H1 (cell line): ENCODE measurements around the gene KAZALD1. TPM values are rescaled to one million over a fixed set of nuclear protein-coding genes. Genes with fewer than 3 reads are reported as not detected.

Experiments
- CTCF ChIA-PET: fragments of 300-600 bp; sonication (Branson Sonifier 250); formaldehyde crosslinking; loops from one replicate; lab custom pipeline; 2021; ENCODE audit not compliant: partially characterized antibody; lab: Charles Lee
- POLR2A ChIA-PET: fragments of 300-600 bp; sonication (Branson Sonifier 250); formaldehyde crosslinking; loops from one replicate; lab custom pipeline; 2021; ENCODE audit warnings: inconsistent platforms; ENCODE audit not compliant: partially characterized antibody; lab: Charles Lee
- DNase-seq, 2 experiments: peaks; one replicate each; pipeline versions ENCODE4 v3.0.0 to v3.0.0-alpha.2; 2010 to 2022; ENCODE audit warnings: low spot score in 2 of 2, low read depth in 1 of 2, mixed read lengths in 1 of 2
- FAIRE-seq: peaks from 2 replicates; lab custom pipeline; 2011; peaks lifted over from hg19 to GRCh38; lab: Jason Lieb, UNC
- H2AFZ ChIP-seq: 2 replicates; pipeline ENCODE4 v1.8.1; 2012; ENCODE audit warnings: low read length, inconsistent platforms
- H2AK5ac ChIP-seq: 2 replicates; pipeline ENCODE4 v1.6.1; 2013; ENCODE audit warnings: low read depth, low read length
- H2BK120ac ChIP-seq: replicated peaks from 2 replicates; pipeline ENCODE3; 2013; ENCODE audit warnings: low read depth, low read length, inconsistent platforms
- H2BK12ac ChIP-seq: 2 replicates; pipeline ENCODE4 v1.6.1; 2013; ENCODE audit warnings: low read depth, low read length
- H2BK15ac ChIP-seq: 2 replicates; pipeline ENCODE4 v1.6.1; 2013; ENCODE audit warnings: low read length
- H2BK20ac ChIP-seq: 2 replicates; pipeline ENCODE4 v1.6.1; 2013; ENCODE audit warnings: low read length
- H2BK5ac ChIP-seq: 2 replicates; pipeline ENCODE4 v1.6.1; 2013; ENCODE audit warnings: low read depth, low read length
- H3K14ac ChIP-seq: 2 replicates; pipeline ENCODE4 v1.6.1; 2013; ENCODE audit warnings: inconsistent platforms; ENCODE audit not compliant: insufficient read length
- H3K18ac ChIP-seq: 2 replicates; pipeline ENCODE4 v1.6.1; 2013; ENCODE audit warnings: low read length; ENCODE audit errors: extremely low read depth
- H3K23ac ChIP-seq: 2 replicates; pipeline ENCODE4 v1.6.1; 2013; ENCODE audit warnings: inconsistent platforms; ENCODE audit not compliant: insufficient read length
- H3K23me2 ChIP-seq: 2 replicates; pipeline ENCODE4 v1.6.1; 2013; ENCODE audit warnings: low read depth, low read length
- H3K27ac ChIP-seq: 2 replicates; pipeline ENCODE4 v1.6.1; 2011; ENCODE audit warnings: low read depth, low read length, inconsistent platforms
- H3K27me3 ChIP-seq, 4 experiments: replicated peaks in 1 of 4; 1 replicate in 1 of 4; 2 replicates in 3 of 4; pipeline versions ENCODE4 v1.6.1 to v1.8.1; 2011 to 2013; ENCODE audit warnings: low read length in 3 of 4, mild to moderate bottlenecking in 3 of 4, inconsistent platforms in 2 of 4, mixed read lengths in 2 of 4, moderate library complexity in 1 of 4; ENCODE audit not compliant: control insufficient read depth in 3 of 4, insufficient read depth in 3 of 4; ENCODE audit errors: extremely low read depth in 1 of 4
- H3K36me3 ChIP-seq, 4 experiments: 2 replicates each; pipeline versions ENCODE4 v1.6.1 to v1.8.1; 2011 to 2013; ENCODE audit warnings: mild to moderate bottlenecking in 4 of 4, low read length in 3 of 4, moderate library complexity in 2 of 4, control low read depth in 1 of 4, inconsistent platforms in 1 of 4; ENCODE audit not compliant: insufficient read depth in 4 of 4, control insufficient read depth in 2 of 4
- H3K4ac ChIP-seq: replicated peaks from 2 replicates; pipeline ENCODE3; 2013; ENCODE audit warnings: low read length, low read depth, mixed read lengths, inconsistent platforms; ENCODE audit not compliant: insufficient read length
- H3K4me1 ChIP-seq, 4 experiments: replicated peaks in 1 of 4; 1 replicate in 1 of 4; 2 replicates in 3 of 4; pipeline versions ENCODE4 v1.6.1 to v1.8.1; 2011 to 2013; ENCODE audit warnings: low read length in 3 of 4, inconsistent platforms in 2 of 4, mixed read lengths in 1 of 4; ENCODE audit not compliant: insufficient read depth in 4 of 4, control insufficient read depth in 3 of 4
- H3K4me2 ChIP-seq, 2 experiments: 2 replicates each; pipeline versions ENCODE4 v1.6.1 to v1.8.1; 2011 to 2013; ENCODE audit warnings: low read depth in 2 of 2, low read length in 2 of 2, control low read depth in 1 of 2, inconsistent platforms in 1 of 2, mild to moderate bottlenecking in 1 of 2; ENCODE audit not compliant: insufficient read depth in 1 of 2
- H3K4me3 ChIP-seq, 4 experiments: fragments of 200-600, 300-600 bp in 1 of 4; sonication (generic), shearing (Covaris generic), sonication (Bioruptor Twin) in 1 of 4; 2 replicates each; pipeline versions ENCODE4 v1.5.1 to v1.8.1; 2011 to 2016; ENCODE audit warnings: low read length in 4 of 4, low read depth in 3 of 4, control low read depth in 2 of 4, inconsistent platforms in 2 of 4, mild to moderate bottlenecking in 2 of 4, mixed read lengths in 1 of 4, moderate library complexity in 1 of 4; ENCODE audit not compliant: insufficient read depth in 2 of 4; ENCODE audit errors: extremely low read depth in 1 of 4
- H3K56ac ChIP-seq: replicated peaks from 2 replicates; pipeline ENCODE3; 2013; ENCODE audit warnings: low read depth, mild to moderate bottlenecking, mixed read lengths, low read length, inconsistent platforms; ENCODE audit not compliant: insufficient read length
- H3K79me1 ChIP-seq: 2 replicates; pipeline ENCODE4 v1.6.1; 2013; ENCODE audit warnings: low read depth, low read length, control low read depth
- H3K79me2 ChIP-seq, 2 experiments: 2 replicates each; pipeline versions ENCODE4 v1.6.1 to v1.8.1; 2012 to 2013; ENCODE audit warnings: low read length in 2 of 2, mild to moderate bottlenecking in 2 of 2, inconsistent platforms in 1 of 2; ENCODE audit not compliant: insufficient read depth in 2 of 2, control insufficient read depth in 1 of 2
- H3K9ac ChIP-seq, 4 experiments: replicated peaks in 1 of 4; 1 replicate in 1 of 4; 2 replicates in 3 of 4; pipeline versions ENCODE4 v1.6.1 to v1.8.1; 2011 to 2013; ENCODE audit warnings: low read depth in 3 of 4, low read length in 3 of 4, control low read depth in 2 of 4, mild to moderate bottlenecking in 2 of 4, moderate library complexity in 2 of 4, inconsistent platforms in 1 of 4; ENCODE audit errors: extremely low read depth in 1 of 4
- H3K9me3 ChIP-seq, 2 experiments: 2 replicates each; pipeline versions ENCODE4 v1.6.1 to v1.8.1; 2012 to 2013; ENCODE audit warnings: mild to moderate bottlenecking in 2 of 2, moderate library complexity in 2 of 2, control low read depth in 1 of 2, inconsistent platforms in 1 of 2, low read depth in 1 of 2, low read length in 1 of 2, mixed read lengths in 1 of 2; ENCODE audit not compliant: insufficient read depth in 2 of 2
- H4K20me1 ChIP-seq, 2 experiments: replicated peaks in 1 of 2; 2 replicates each; pipeline versions ENCODE3 to v1.8.1; 2011 to 2013; ENCODE audit warnings: inconsistent platforms in 2 of 2, low read length in 2 of 2, mild to moderate bottlenecking in 1 of 2; ENCODE audit not compliant: insufficient read depth in 2 of 2, control insufficient read depth in 1 of 2
- H4K5ac ChIP-seq: 2 replicates; pipeline ENCODE4 v1.6.1; 2013; ENCODE audit warnings: low read length, low read depth, mixed read lengths, inconsistent platforms; ENCODE audit not compliant: insufficient read length
- H4K8ac ChIP-seq: 2 replicates; pipeline ENCODE4 v1.8.0; 2013; ENCODE audit warnings: mild to moderate bottlenecking, moderate library complexity, low read length, inconsistent platforms; ENCODE audit not compliant: insufficient read depth; ENCODE audit errors: extremely low read depth
- H4K91ac ChIP-seq: replicated peaks from 2 replicates; pipeline ENCODE3; 2013; ENCODE audit warnings: low read length, mixed read lengths, inconsistent platforms; ENCODE audit not compliant: insufficient read length
- ATF3 ChIP-seq: IDR thresholded peaks from 2 replicates; pipeline ENCODE4 v1.6.1; 2011; ENCODE audit warnings: low read depth, mild to moderate bottlenecking, low read length; ENCODE audit not compliant: insufficient read depth
- CREB1 ChIP-seq: IDR thresholded peaks from 2 replicates; pipeline ENCODE4 v1.6.1; 2012; ENCODE audit warnings: inconsistent platforms
- EP300 ChIP-seq, 2 experiments: IDR thresholded peaks; 1 replicate in 1 of 2; 2 replicates in 1 of 2; pipeline ENCODE4 v1.6.1; 2011 to 2012; ENCODE audit warnings: low read depth in 2 of 2, low read length in 2 of 2, mild to moderate bottlenecking in 2 of 2, borderline replicate concordance in 1 of 2, inconsistent platforms in 1 of 2, moderate library complexity in 1 of 2
- HDAC2 ChIP-seq, 2 experiments: fragments of 300-600 bp in 1 of 2; sonication (generic) in 1 of 2; IDR thresholded peaks; 2 replicates each; pipeline ENCODE4 v1.6.1; 2011 to 2012; ENCODE audit warnings: low read depth in 2 of 2, low read length in 2 of 2, mild to moderate bottlenecking in 2 of 2, moderate library complexity in 2 of 2, borderline replicate concordance in 1 of 2, inconsistent platforms in 1 of 2
- JUN ChIP-seq: IDR thresholded peaks from 2 replicates; pipeline ENCODE4 v1.6.1; 2011; ENCODE audit warnings: low read depth, mild to moderate bottlenecking, improper control_type of control experiment, low read length
- MAX ChIP-seq: IDR thresholded peaks from 2 replicates; pipeline ENCODE4 v1.6.1; 2012; ENCODE audit warnings: inconsistent platforms
- RXRA ChIP-seq: IDR thresholded peaks from 2 replicates; pipeline ENCODE4 v1.6.1; 2011; ENCODE audit warnings: low read depth, mild to moderate bottlenecking, low read length, moderate library complexity; ENCODE audit not compliant: insufficient read depth
- SUZ12 ChIP-seq: fragments of 200-600 bp; sonication (generic); IDR thresholded peaks from 2 replicates; pipeline ENCODE4 v1.6.1; 2012; ENCODE audit warnings: mild to moderate bottlenecking, inconsistent platforms, low read length, moderate library complexity, mixed read lengths
- TCF12 ChIP-seq: IDR thresholded peaks from 2 replicates; pipeline ENCODE4 v1.6.1; 2011; ENCODE audit warnings: low read depth, mild to moderate bottlenecking, low read length
- WGBS, 2 experiments: shearing (Covaris generic) in 1 of 2; methylation state at CpG; one replicate each; pipeline versions ENCODE4 v1.1.6 to v1.1.7; 2013 to 2015; ENCODE audit warnings: low lambda C conversion rate in 2 of 2, mixed read lengths in 2 of 2, inconsistent platforms in 1 of 2, low coverage in 1 of 2, missing lambda C conversion rate in 1 of 2; ENCODE audit not compliant: insufficient replicate concordance in 2 of 2, insufficient coverage in 1 of 2, insufficient read length in 1 of 2; ENCODE audit errors: extremely low coverage in 1 of 2, missing lambda C conversion rate in 1 of 2; 5-methylcytosine and 5-hydroxymethylcytosine counted together
- polyA plus RNA-seq, 7 experiments: library from polyadenylated mRNA; depleted of rRNA in 3 of 7; stranded (reverse) in 5 of 7; unstranded in 2 of 7; fragments of >200 nt in 5 of 7; fragments of 200-250 nt in 2 of 7; gene quantifications; 1 replicate in 5 of 7; 2 replicates in 1 of 7; 4 replicates in 1 of 7; pipeline versions ENCODE4 v1.2.1 to v1.2.3, GENCODE V29; 2011 to 2013; ENCODE audit warnings: missing spikeins in 2 of 7, mixed read lengths in 2 of 7
- total RNA-seq: library from RNA; stranded (reverse); fragmentation: NEBNext Ultra II Directional; extraction: Animal tissue kit (Norgen Biotek cat#: 25700); gene quantifications from 2 replicates; pipeline ENCODE4 v1.2.1, GENCODE V29; 2021

KAZALD1 gene
- total and polyA plus RNA-seq, 2 of the 8 experiments (the other 6 are each of a cell fraction or from before 2014, with no cell fraction given) = 0.65 to 1.9 TPM

GRCh38 chr10:101018600-101019439, 43.0 kb upstream of the KAZALD1 start:
- H3K9ac ChIP-seq = 0 out of 7 replicates have a peak overlapping the region, but pooled peaks of 1 of the 4 experiments have one; percentile 1
- peaks cover 0 to 1% of the 10 kb centered on the region in 2 experiments for H4K20me1 ChIP-seq
- H2AFZ ChIP-seq = peak overlapping the region; percentile 68; the same call in 1 of the 2 replicates
- no peak overlapping the region for H4K5ac ChIP-seq
- no peak overlapping the region for H3K4ac ChIP-seq
- H3K4me2 ChIP-seq = peak overlapping the region; percentile 86 to 89
- DNase-seq (peak in 1 of 2 experiments; percentile 97), FAIRE-seq (no peak)
- no peak overlapping the region for H2AK5ac ChIP-seq
- ChIA-PET CTCF (interaction anchor here (0.6 to 7.2 kb wide), 37 partner anchors 9 to 1914 kb away, joined by 3 to 464 read pairs (median 4); partner anchors contain the start of genes KAZALD1, LZTS2, MRPL43 and PDZD7), POLR2A (interaction anchor here (0.7 to 6.5 kb wide), 13 partner anchors 11 to 76 kb away, joined by 3 to 81 read pairs (median 4); partner anchors contain the start of genes LZTS2, MRPL43, PDZD7 and SEMA4G)
- H3K27ac ChIP-seq = no peak overlapping the region
- no peaks in the 10 kb centered on the region for H3K36me3 ChIP-seq
- H4K8ac ChIP-seq = 0 out of 2 replicates have a peak overlapping the region, but pooled peaks have one; percentile 68
- 0 out of 2 replicates have a peak overlapping the region, but pooled peaks have one; percentile 19 for H2BK12ac ChIP-seq
- peaks cover 11% of the 10 kb centered on the region; the same call in 1 of the 2 replicates for H3K23me2 ChIP-seq
- H3K79me2 ChIP-seq = no peaks in the 10 kb centered on the region
- no peaks in the 10 kb centered on the region for H3K79me1 ChIP-seq
- H3K56ac ChIP-seq = no peak overlapping the region
- peaks cover 0 to 10% (median 5%) of the 10 kb centered on the region in 4 experiments; a peak in 4 of 7 replicates for H3K4me1 ChIP-seq
- peak overlapping the region; percentile 78 for H3K18ac ChIP-seq
- no peak overlapping the region for H2BK20ac ChIP-seq
- H3K27me3 ChIP-seq = peaks cover 14 to 42% (median 32%) of the 10 kb centered on the region in 4 experiments
- no peak overlapping the region for H2BK120ac ChIP-seq
- peak overlapping the region; percentile 33 to 59 (median 42); a peak in 7 of 8 replicates for H3K4me3 ChIP-seq
- 9% methylated on average over 45 of the region's 45 CpGs; no CpG with 5 or more reads in 1 of the 2 experiments for WGBS, 2 experiments
- H3K9me3 ChIP-seq = no peaks in the 10 kb centered on the region
- H3K23ac ChIP-seq = no peak overlapping the region
- no peak overlapping the region for H3K14ac ChIP-seq
- H4K91ac ChIP-seq = no peak overlapping the region
- no peak overlapping the region; the same call in 1 of the 2 replicates for H2BK5ac ChIP-seq
- H2BK15ac ChIP-seq = no peak overlapping the region
- TF ChIP-seq CREB1 (peak; percentile 7; the same call in 1 of the 2 replicates), SUZ12 (peak; percentile 56), HDAC2 (IDR thresholded peaks at IDR 0.05; ENCODE audit: borderline replicate concordance in 1 of 2, low read depth in 2 of 2, low read length in 2 of 2) (peak in 1 of 2 experiments; percentile 18; a peak in 1 of 4 replicates), TCF12 (0 out of 2 replicates have a peak, but pooled peaks have one; percentile 67), JUN (no peak), MAX (peak; percentile 94), ATF3 (no peak), RXRA (no peak), EP300 (IDR thresholded peaks at IDR 0.05; ENCODE audit: borderline replicate concordance in 1 of 2, low read depth in 2 of 2, low read length in 2 of 2) (no peak)
